ENCODE measurements around the gene MORF4L2.
"Not testable (repeated sequence)": the region's sequence is repeated elsewhere in the genome, so short reads cannot be mapped to it uniquely, and the experiment has no call there.

MORF4L2 gene

GRCh38 chrX:103678199-103678993, 8.1 kb downstream of the MORF4L2 start:
- no peak for DNase-seq

- peak; percentile 68 for DNase-seq
These were observed 11.7 kb downstream of the MORF4L2 start for GRCh38 chrX:103674531-103675454.

- DNase-seq: no peak
These were observed 16.8 kb downstream of the MORF4L2 start for GRCh38 chrX:103669745-103670144.

- DNase-seq: peak; percentile 56
These were observed 20.0 kb downstream of the MORF4L2 start for GRCh38 chrX:103666202-103667107.

DNA sequence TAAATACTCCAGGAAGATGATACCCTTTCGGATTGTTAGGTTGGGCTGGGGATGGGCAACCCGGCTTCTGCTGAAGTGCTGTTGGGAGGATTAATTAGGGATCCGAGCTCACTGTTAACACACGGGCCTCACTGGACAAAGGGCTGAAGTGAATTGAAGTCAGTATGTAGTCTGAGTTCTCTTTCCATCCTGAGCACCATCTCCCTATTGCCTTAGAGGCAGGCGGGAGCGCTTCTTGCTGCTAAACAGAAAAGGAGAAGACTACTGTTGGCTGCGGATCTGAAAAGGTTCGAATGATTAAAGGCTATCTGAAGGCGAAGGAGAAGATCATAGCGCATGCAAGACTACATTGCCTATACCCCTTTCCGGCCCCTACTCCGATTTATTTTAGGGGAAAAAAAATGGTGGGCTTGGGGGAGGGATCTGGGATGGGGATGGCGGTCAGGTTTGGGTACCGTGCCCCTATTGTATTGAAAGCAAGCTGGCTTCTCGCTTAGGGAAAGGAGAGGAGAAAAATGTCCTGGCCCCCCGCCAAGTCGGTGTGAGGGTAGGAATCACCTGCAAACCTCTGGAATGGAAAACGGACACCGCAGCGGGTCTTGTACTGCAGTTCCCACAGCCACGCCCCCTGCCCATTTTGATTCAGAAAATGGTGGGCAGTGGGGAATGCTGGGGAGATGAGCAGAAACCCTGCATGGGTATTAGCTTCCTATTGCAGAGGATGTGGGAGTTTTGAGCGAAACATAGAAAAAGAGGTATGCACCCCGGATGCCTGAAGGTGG, 22.3 kb downstream of the MORF4L2 start:
- no peak for DNase-seq

DNA sequence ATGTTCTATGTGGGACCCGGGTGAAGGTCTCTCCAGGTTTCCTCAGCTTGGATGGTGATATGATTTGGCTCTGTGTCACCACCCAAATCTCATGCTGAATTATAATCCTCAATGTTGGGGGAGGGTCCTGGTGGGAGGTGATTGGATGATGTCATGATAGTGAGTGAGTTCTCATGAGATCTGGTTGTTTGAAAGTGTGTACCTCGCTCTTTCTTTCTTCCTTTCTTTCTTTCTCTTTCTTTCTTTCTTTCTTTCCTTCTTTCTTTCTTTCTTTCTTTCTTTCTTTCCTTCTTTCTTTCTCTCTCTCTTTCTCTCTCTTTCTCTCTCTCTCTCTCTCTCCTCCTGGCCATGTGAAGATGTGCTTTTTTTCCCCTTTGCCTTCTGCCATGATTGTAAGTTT, 27.0 kb downstream of the MORF4L2 start:
- not testable (repeated sequence) for DNase-seq

DNA sequence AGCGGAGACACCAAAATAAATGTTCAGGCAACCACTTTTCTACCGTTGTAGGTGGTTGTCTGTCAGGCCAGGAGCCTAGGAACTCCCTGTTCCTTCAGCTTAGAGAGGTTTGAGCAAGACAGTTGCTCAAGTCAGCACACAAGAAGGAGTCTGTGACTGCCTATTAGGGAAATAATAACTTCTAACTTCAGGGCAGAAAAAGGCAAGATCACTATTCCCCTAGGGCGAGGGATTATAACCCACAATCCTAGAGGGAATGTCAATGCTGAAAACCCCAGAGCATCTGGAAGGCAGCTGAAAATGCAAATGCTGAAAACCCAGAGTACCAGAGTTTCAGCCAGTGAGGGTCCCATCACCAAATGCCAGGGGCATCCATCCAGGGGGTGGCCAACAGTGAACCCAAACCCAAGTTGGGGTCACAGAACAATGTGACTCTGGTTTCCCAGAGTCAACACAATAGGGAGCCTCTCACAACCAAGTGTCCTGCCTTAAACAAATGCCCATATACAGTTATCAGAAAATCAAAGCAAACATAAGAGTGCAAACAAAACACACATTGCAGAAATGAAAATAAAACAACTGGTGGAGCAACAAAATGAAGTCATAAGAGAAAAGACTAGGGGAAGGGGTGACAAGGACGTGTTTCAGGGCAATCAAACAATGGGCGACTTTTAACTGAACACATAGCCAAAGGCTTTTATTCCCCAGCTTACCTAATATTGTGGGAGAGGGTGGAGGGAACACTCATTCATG, 27.6 kb downstream of the MORF4L2 start:
- peak; percentile 3 for DNase-seq

- DNase-seq: not testable (repeated sequence)
These were observed 29.4 kb downstream of the MORF4L2 start for GRCh38 chrX:103657066-103657465.

- no peak for DNase-seq
These were observed 29.9 kb downstream of the MORF4L2 start for GRCh38 chrX:103656617-103657016.

- not testable (repeated sequence) for DNase-seq
These were observed 31.1 kb downstream of the MORF4L2 start for GRCh38 chrX:103655230-103656000.

GRCh38 chrX:103651151-103651773, 35.2 kb downstream of the MORF4L2 start:
- DNase-seq: no peak

GRCh38 chrX:103647630-103648029, 38.9 kb downstream of the MORF4L2 start:
- no peak for DNase-seq

- no peak for DNase-seq
These were observed 42.4 kb downstream of the MORF4L2 start for GRCh38 chrX:103644125-103644524.

GRCh38 chrX:103640401-103641155, 45.9 kb downstream of the MORF4L2 start:
- no peak for DNase-seq

GRCh38 chrX:103638479-103639346, 47.8 kb downstream of the MORF4L2 start:
- DNase-seq: peak; percentile 65

- DNase-seq: no peak
These were observed 48.7 kb downstream of the MORF4L2 start for GRCh38 chrX:103637604-103638338.

GRCh38 chrX:103635436-103635835, 51.1 kb downstream of the MORF4L2 start:
- DNase-seq: no peak

Measured in NCI-H82 (cell line).